ENCODE measurements around the gene TLCD3B. TPM values are rescaled to one million over a fixed set of nuclear protein-coding genes. Genes with fewer than 3 reads are reported as not detected.

The TLCD3B gene
- total and polyA plus RNA-seq, 4 donors: 0.05 to 0.65 TPM; not detected in 2

DNA sequence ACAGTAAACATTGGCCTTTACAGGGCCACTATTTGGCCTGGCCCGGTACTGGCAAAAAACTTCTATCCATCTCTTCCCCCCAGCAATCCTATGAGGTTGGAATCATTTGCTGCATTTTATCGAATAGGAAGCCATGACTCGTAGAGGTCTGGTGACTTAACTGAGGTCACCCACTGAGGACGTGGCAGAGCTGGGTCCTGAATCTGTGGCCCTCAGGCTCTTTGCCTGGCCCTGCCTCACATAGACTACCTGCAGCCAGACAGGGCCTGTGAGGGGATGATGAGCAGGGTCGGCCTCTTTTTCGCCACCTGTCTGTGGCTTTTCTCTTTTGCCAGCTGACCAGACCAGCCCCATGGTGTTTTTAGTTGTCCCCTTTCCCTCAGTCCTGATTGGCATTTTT is 46.6 kb upstream of the TLCD3B start:
- TF ChIP-seq FOXA1 (IDR thresholded peaks at IDR 0.05) (no peak), FOXA2 (IDR thresholded peaks at IDR 0.05) (no peak), GABPA (IDR thresholded peaks at IDR 0.05 in 1 of 2, conservative IDR thresholded peaks at IDR 0.05 in 1 of 2) (no peak), YY1 (IDR thresholded peaks at IDR 0.05) (no peak), RXRA (IDR thresholded peaks at IDR 0.05) (no peak)
- TF ChIP-seq, protein P1, sequence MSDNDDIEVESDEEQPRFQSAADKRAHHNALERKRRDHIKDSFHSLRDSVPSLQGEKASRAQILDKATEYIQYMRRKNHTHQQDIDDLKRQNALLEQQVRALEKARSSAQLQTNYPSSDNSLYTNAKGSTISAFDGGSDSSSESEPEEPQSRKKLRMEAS (IDR thresholded peaks at IDR 0.05): no peak
- no peak overlapping the region for H3K4me3 ChIP-seq (ENCODE audit: low read depth in 1 of 3, low read length in 3 of 3)
- H3K9me3 ChIP-seq (ENCODE audit: control insufficient read depth in 4 of 4, low read length in 3 of 4): no peaks in the 10 kb centered on the region
- H3K9ac ChIP-seq (ENCODE audit: low read depth in 1 of 2, low read length in 2 of 2): peak overlapping the region in 1 of 2 donors; percentile 5
- no peaks in the 10 kb centered on the region for H3K27me3 ChIP-seq (ENCODE audit: control insufficient read depth in 4 of 4, insufficient read depth in 4 of 4, low read length in 3 of 4)
- H3K27ac ChIP-seq (ENCODE audit: low read depth in 1 of 2, low read length in 2 of 2): no peak overlapping the region
- 82% methylated on average over 6 of the region's 6 CpGs for WGBS
- peaks cover 4 to 31% (median 20%) of the 10 kb centered on the region in 4 donors for H3K36me3 ChIP-seq (ENCODE audit: control insufficient read depth in 4 of 4, insufficient read depth in 3 of 4, low read depth in 1 of 4, low read length in 3 of 4)
- H3K4me1 ChIP-seq (ENCODE audit: control insufficient read depth in 4 of 4, insufficient read depth in 4 of 4, low read length in 3 of 4): peaks cover 7 to 44% (median 27%) of the 10 kb centered on the region in 4 donors
- no peak for DNase-seq (ENCODE audit: low spot score)

DNA sequence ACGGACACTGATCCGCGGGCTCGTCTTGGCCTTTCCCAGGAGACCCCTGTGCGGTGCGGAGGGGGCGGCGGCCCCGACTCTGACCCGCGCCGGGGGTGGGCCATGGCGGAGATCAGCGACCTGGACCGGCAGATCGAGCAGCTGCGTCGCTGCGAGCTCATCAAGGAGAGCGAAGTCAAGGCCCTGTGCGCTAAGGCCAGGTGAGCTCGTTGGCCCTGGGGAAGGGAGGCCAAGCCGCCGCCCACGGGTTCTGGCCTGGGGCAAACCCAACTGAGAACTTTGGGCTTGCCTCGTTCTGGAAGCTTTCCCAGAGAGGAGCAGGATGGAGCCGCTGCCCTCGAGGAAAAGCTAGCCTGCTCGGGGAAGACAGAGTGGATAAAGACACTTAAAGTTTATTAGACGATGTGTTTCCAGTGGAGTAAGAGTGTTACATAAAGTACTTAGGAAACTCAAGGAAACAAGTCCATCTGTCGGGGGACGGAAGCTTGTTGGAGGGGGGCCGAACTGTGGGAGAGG is 45.3 kb upstream of the TLCD3B start:
- peak overlapping the region; percentile 94 to 95 for H3K27ac ChIP-seq (ENCODE audit: low read depth in 1 of 2, low read length in 2 of 2)
- TF ChIP-seq HNF4A (conservative IDR thresholded peaks at IDR 0.05) (peak; percentile 19 to 27), RXRA (IDR thresholded peaks at IDR 0.05) (peak; percentile 11 to 17), EGR1 (IDR thresholded peaks at IDR 0.05; ENCODE audit: low read depth in 2 of 2) (peak; percentile 89 to 90), GABPA (IDR thresholded peaks at IDR 0.05 in 1 of 2, conservative IDR thresholded peaks at IDR 0.05 in 1 of 2) (no peak)
- peak overlapping the region; percentile 52 to 72 for H3K9ac ChIP-seq (ENCODE audit: low read depth in 1 of 2, low read length in 2 of 2)
- H3K4me1 ChIP-seq (ENCODE audit: control insufficient read depth in 4 of 4, insufficient read depth in 4 of 4, low read length in 3 of 4): peaks cover 7 to 44% (median 27%) of the 10 kb centered on the region in 4 donors
- peaks cover 6 to 27% (median 18%) of the 10 kb centered on the region in 4 donors for H3K36me3 ChIP-seq (ENCODE audit: control insufficient read depth in 4 of 4, insufficient read depth in 3 of 4, low read depth in 1 of 4, low read length in 3 of 4)
- DNase-seq (ENCODE audit: low spot score): no peak
- H3K9me3 ChIP-seq (ENCODE audit: control insufficient read depth in 4 of 4, low read length in 3 of 4): no peaks in the 10 kb centered on the region
- WGBS: 2% methylated on average over 33 of the region's 33 CpGs
- peak overlapping the region; percentile 64 to 96 (median 95) for H3K4me3 ChIP-seq (ENCODE audit: low read depth in 1 of 3, low read length in 3 of 3)
- no peaks in the 10 kb centered on the region for H3K27me3 ChIP-seq (ENCODE audit: control insufficient read depth in 4 of 4, insufficient read depth in 4 of 4, low read length in 3 of 4)

DNA sequence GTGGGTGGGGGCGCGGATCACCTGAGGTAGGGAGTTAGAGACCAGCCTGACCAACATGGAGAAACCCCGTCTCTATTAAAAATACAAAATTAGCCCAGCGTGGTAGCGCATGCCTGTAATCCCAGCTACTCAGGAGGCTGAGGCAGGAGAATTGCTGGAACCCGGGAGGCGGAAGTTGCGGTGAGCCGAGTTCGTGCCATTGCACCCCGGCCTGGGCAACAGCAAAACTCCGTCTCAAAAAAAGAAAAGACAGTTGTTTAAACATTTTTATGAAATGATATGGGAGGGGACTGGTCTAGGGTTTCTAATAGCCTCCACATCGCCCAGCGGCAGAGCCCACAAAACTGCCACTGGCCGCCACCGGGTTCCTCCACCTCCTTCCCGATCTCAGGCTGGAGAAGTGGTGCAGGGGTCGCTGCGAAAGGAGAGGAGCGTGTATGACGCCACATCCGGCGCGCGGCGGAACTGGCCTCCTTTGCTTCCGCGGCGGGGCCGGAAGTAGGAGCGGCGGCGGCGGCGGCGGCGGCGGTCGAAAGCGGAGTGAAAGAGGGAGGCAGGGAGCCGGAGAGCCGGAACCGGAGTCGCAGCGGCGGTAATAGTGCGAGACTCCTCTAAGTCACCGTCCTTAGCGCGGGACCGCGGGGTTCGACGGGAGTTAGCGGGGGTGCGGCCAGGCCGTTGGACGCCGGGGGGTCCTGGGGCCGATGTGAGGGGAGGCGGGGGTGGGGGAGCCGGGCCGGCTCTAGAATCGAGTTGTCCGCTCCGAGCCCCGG is 44.6 kb upstream of the TLCD3B start, which contains the start of gene PPP4C:
TSS of gene PPP4C (plus strand) at position 492 of the 773 bp plus-strand sequence. CDS start 384 bp downstream, outside the sequence.
- TF ChIP-seq, protein P2, sequence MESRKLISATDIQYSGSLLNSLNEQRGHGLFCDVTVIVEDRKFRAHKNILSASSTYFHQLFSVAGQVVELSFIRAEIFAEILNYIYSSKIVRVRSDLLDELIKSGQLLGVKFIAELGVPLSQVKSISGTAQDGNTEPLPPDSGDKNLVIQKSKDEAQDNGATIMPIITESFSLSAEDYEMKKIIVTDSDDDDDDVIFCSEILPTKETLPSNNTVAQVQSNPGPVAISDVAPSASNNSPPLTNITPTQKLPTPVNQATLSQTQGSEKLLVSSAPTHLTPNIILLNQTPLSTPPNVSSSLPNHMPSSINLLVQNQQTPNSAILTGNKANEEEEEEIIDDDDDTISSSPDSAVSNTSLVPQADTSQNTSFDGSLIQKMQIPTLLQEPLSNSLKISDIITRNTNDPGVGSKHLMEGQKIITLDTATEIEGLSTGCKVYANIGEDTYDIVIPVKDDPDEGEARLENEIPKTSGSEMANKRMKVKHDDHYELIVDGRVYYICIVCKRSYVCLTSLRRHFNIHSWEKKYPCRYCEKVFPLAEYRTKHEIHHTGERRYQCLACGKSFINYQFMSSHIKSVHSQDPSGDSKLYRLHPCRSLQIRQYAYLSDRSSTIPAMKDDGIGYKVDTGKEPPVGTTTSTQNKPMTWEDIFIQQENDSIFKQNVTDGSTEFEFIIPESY (IDR thresholded peaks at IDR 0.05): no peak
- peak in 1 of 2 donors; percentile 40 for TF ChIP-seq EGR1 (IDR thresholded peaks at IDR 0.05; ENCODE audit: low read depth in 2 of 2)
- peak; percentile 25 for TF ChIP-seq SP1 (IDR thresholded peaks at IDR 0.05)
- no peak for TF ChIP-seq FOXA1 (IDR thresholded peaks at IDR 0.05)
- TF ChIP-seq, protein P3, sequence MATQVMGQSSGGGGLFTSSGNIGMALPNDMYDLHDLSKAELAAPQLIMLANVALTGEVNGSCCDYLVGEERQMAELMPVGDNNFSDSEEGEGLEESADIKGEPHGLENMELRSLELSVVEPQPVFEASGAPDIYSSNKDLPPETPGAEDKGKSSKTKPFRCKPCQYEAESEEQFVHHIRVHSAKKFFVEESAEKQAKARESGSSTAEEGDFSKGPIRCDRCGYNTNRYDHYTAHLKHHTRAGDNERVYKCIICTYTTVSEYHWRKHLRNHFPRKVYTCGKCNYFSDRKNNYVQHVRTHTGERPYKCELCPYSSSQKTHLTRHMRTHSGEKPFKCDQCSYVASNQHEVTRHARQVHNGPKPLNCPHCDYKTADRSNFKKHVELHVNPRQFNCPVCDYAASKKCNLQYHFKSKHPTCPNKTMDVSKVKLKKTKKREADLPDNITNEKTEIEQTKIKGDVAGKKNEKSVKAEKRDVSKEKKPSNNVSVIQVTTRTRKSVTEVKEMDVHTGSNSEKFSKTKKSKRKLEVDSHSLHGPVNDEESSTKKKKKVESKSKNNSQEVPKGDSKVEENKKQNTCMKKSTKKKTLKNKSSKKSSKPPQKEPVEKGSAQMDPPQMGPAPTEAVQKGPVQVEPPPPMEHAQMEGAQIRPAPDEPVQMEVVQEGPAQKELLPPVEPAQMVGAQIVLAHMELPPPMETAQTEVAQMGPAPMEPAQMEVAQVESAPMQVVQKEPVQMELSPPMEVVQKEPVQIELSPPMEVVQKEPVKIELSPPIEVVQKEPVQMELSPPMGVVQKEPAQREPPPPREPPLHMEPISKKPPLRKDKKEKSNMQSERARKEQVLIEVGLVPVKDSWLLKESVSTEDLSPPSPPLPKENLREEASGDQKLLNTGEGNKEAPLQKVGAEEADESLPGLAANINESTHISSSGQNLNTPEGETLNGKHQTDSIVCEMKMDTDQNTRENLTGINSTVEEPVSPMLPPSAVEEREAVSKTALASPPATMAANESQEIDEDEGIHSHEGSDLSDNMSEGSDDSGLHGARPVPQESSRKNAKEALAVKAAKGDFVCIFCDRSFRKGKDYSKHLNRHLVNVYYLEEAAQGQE (IDR thresholded peaks at IDR 0.05): peak; percentile 86
- TF ChIP-seq RXRA (IDR thresholded peaks at IDR 0.05): peak; percentile 38 to 42
- TF ChIP-seq JUND (IDR thresholded peaks at IDR 0.05): peak; percentile 26 to 32
- peak; percentile 89 to 97 for TF ChIP-seq GABPA (IDR thresholded peaks at IDR 0.05 in 1 of 2, conservative IDR thresholded peaks at IDR 0.05 in 1 of 2)
- TF ChIP-seq HNF4A (conservative IDR thresholded peaks at IDR 0.05): peak in 1 of 2 donors; percentile 14
- TF ChIP-seq YY1 (IDR thresholded peaks at IDR 0.05): peak; percentile 50
- TF ChIP-seq, protein P4, sequence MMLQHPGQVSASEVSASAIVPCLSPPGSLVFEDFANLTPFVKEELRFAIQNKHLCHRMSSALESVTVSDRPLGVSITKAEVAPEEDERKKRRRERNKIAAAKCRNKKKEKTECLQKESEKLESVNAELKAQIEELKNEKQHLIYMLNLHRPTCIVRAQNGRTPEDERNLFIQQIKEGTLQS (IDR thresholded peaks at IDR 0.05): no peak
- peaks cover 4 to 23% (median 14%) of the 10 kb centered on the region in 4 donors for H3K36me3 ChIP-seq (ENCODE audit: control insufficient read depth in 4 of 4, insufficient read depth in 3 of 4, low read depth in 1 of 4, low read length in 3 of 4)
- peak; percentile 90 for DNase-seq (ENCODE audit: low spot score)
- peak within 1 kb of the TSS; percentile 77 to 88 for H3K9ac ChIP-seq (ENCODE audit: low read depth in 1 of 2, low read length in 2 of 2)
- WGBS: 2% methylated on average over 67 of the region's 67 CpGs
- peak within 1 kb of the TSS; percentile 94 to 95 for H3K27ac ChIP-seq (ENCODE audit: low read depth in 1 of 2, low read length in 2 of 2)
- no peaks in the 10 kb centered on the region for H3K27me3 ChIP-seq (ENCODE audit: control insufficient read depth in 4 of 4, insufficient read depth in 4 of 4, low read length in 3 of 4)
- H3K4me3 ChIP-seq (ENCODE audit: low read depth in 1 of 3, low read length in 3 of 3): peak within 1 kb of the TSS; percentile 76 to 96 (median 95)
- H3K4me1 ChIP-seq (ENCODE audit: control insufficient read depth in 4 of 4, insufficient read depth in 4 of 4, low read length in 3 of 4): peaks cover 6 to 41% (median 24%) of the 10 kb centered on the region in 4 donors
- no peaks in the 10 kb centered on the region for H3K9me3 ChIP-seq (ENCODE audit: control insufficient read depth in 4 of 4, low read length in 3 of 4)
